ENCODE measurements around the gene ITSN1. TPM values are rescaled to one million over a fixed set of nuclear protein-coding genes. Genes with fewer than 3 reads are reported as not detected.
A peak's percentile ranks its signal among the peaks of the same experiment; 100 is the strongest.

The ITSN1 gene
- total and polyA plus RNA-seq, 2 of the 13 experiments (the other 11 are each of a cell fraction or from before 2014, with no cell fraction given): 26.1 to 33.8 TPM

GRCh38 chr21:33915368-33916199, 273.3 kb downstream of the ITSN1 start, which contains the start of gene ATP5PO (continued):
- TF ChIP-seq ZHX2 (IDR thresholded peaks at IDR 0.05; ENCODE audit: low read depth) (no peak; the same call in 1 of the 2 replicates), ZHX2 (CRISPR knock-in tag; IDR thresholded peaks at IDR 0.05; ENCODE audit: borderline replicate concordance) (no peak), ZNF563 (CRISPR knock-in tag; IDR thresholded peaks at IDR 0.05) (peak; percentile 64; the same call in 1 of the 2 replicates), MIXL1 (CRISPR knock-in tag; IDR thresholded peaks at IDR 0.05) (0 out of 2 replicates have a peak, but pooled peaks have one; percentile 11), ZNF275 (CRISPR knock-in tag; IDR thresholded peaks at IDR 0.05; ENCODE audit: borderline replicate concordance) (no peak), CTCF (CRISPR knock-in tag; IDR thresholded peaks at IDR 0.05) (no peak; the same call in 1 of the 2 replicates), ERF (CRISPR knock-in tag; IDR thresholded peaks at IDR 0.05) (peak; percentile 65), TBL1XR1 (IDR thresholded peaks at IDR 0.05; ENCODE audit: borderline replicate concordance, low read length, partially characterized antibody) (no peak), MLLT10 (CRISPR knock-in tag; IDR thresholded peaks at IDR 0.05) (no peak), ZNF724P (CRISPR knock-in tag; IDR thresholded peaks at IDR 0.05; ENCODE audit: borderline replicate concordance) (0 out of 2 replicates have a peak, but pooled peaks have one; percentile 18), ZIK1 (CRISPR knock-in tag; IDR thresholded peaks at IDR 0.05; ENCODE audit: borderline replicate concordance, low read depth) (no peak; the same call in 1 of the 2 replicates), TCF7 (IDR thresholded peaks at IDR 0.05; ENCODE audit: low read depth) (no peak), ZNF101 (CRISPR knock-in tag; IDR thresholded peaks at IDR 0.05; ENCODE audit: borderline replicate concordance, low read depth) (no peak), KMT2A (CRISPR knock-in tag; IDR thresholded peaks at IDR 0.05) (peak; percentile 91), ATF6 (CRISPR knock-in tag; conservative IDR thresholded peaks at IDR 0.05) (no peak), FOXP1 (IDR thresholded peaks at IDR 0.05) (no peak), FOXP1 (CRISPR knock-in tag; IDR thresholded peaks at IDR 0.05) (no peak)
